Smooth muscle cell (in vitro differentiated cells): ENCODE data around the gene STX8. TPM values are rescaled to one million over a fixed set of nuclear protein-coding genes. Genes with fewer than 3 reads are reported as not detected.

ENCODE experiments used
- DNase-seq: peaks from one replicate; lab custom pipeline; 2025; ENCODE audit not compliant: unreplicated experiment; lab: John Stamatoyannopoulos, UW
- H2AFZ ChIP-seq: fragments of 200-600 bp; sonication (generic); 2 replicates; pipeline ENCODE4 v1.6.0; 2016; ENCODE audit warnings: antibody characterized with exemption, low read depth, mild to moderate bottlenecking
- H3F3A ChIP-seq: fragments of 200-600 bp; sonication (generic); 2 replicates; pipeline ENCODE4 v1.6.0; 2017; ENCODE audit warnings: antibody characterized with exemption, low read depth
- H3K27ac ChIP-seq: fragments of 200-600 bp; sonication (generic); 2 replicates; pipeline ENCODE4 v1.5.1; 2016; ENCODE audit warnings: low read depth, mild to moderate bottlenecking
- H3K27me3 ChIP-seq: fragments of 200-600 bp; sonication (generic); 2 replicates; pipeline ENCODE4 v1.6.1; 2016; ENCODE audit warnings: low read depth, mild to moderate bottlenecking
- H3K36me3 ChIP-seq: fragments of 200-600 bp; sonication (generic); 2 replicates; pipeline ENCODE4 v1.5.1; 2016; ENCODE audit warnings: low read depth
- H3K4me1 ChIP-seq: fragments of 200-600 bp; sonication (generic); 2 replicates; pipeline ENCODE4 v1.5.1; 2016; ENCODE audit warnings: low read depth
- H3K4me2 ChIP-seq: fragments of 200-600 bp; sonication (generic); 2 replicates; pipeline ENCODE4 v1.6.0; 2016; ENCODE audit warnings: mild to moderate bottlenecking
- H3K4me3 ChIP-seq: fragments of 200-600 bp; sonication (generic); 2 replicates; pipeline ENCODE4 v1.5.1; 2016; ENCODE audit warnings: mild to moderate bottlenecking
- H3K79me2 ChIP-seq: fragments of 200-600 bp; sonication (generic); 2 replicates; pipeline ENCODE4 v1.6.0; 2016; ENCODE audit warnings: low read depth, mild to moderate bottlenecking
- H3K9ac ChIP-seq: fragments of 200-600 bp; sonication (generic); 2 replicates; pipeline ENCODE4 v1.6.0; 2016; ENCODE audit warnings: low read depth
- H3K9me3 ChIP-seq: fragments of 200-600 bp; sonication (generic); replicated peaks from 2 replicates; pipeline ENCODE4 v1.5.1; 2016; ENCODE audit warnings: low read depth
- H4K20me1 ChIP-seq: fragments of 200-600 bp; sonication (generic); 2 replicates; pipeline ENCODE4 v1.6.0; 2016; ENCODE audit warnings: low read depth
- WGBS: methylation state at CpG from one replicate; pipeline ENCODE4 v1.1.7; 2016; ENCODE audit warnings: low lambda C conversion rate; 5-methylcytosine and 5-hydroxymethylcytosine counted together
- polyA plus RNA-seq: library from polyadenylated mRNA; unstranded; fragments of >200 nt; fragmentation: Nextera tagmentation; extraction: Ambion mirVana; gene quantifications from 2 replicates; pipeline ENCODE4 v1.2.1, GENCODE V29; 2016
- total RNA-seq: library from RNA; depleted of rRNA; stranded (reverse); fragments of >200 nt; gene quantifications from 2 replicates; pipeline ENCODE4 v1.2.3, GENCODE V29; 2014
- TF ChIP-seq, protein P1 (sequence below): fragments of 200-600 bp; sonication (generic); IDR thresholded peaks from 2 replicates; pipeline ENCODE4 v1.5.1; 2017; ENCODE audit warnings: borderline replicate concordance, mild to moderate bottlenecking, antibody characterized with exemption; ENCODE audit not compliant: insufficient read depth, poor library complexity, severe bottlenecking

The STX8 gene
- total and polyA plus RNA-seq, 2 experiments from 2014 or later, result 63.8 to 88.5 TPM

DNA sequence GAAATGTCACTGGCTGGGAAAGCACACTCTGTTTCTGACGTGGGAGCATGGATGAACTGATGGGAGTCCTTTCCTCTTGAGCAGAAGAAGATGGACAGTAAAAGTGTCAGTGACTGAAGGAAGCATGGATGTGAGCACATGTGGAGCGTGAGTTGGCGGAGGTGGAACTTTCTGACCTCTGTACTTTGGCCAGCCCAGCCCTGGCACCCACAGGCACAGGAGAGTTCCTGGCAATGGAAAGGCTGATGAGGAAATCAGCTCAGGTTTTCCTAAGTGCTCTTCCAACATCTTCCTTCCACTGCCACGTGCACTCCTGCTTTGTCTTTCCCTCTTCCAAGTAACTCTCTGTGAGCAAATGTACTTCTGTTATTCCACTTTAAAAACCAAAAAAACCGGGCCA lies 277.5 kb downstream of the STX8 start:
- Histone ChIP-seq H3K9me3 (no peaks in the 10 kb centered on the region), H3K9ac (no peak overlapping the region), H3K79me2 (no peaks in the 10 kb centered on the region), H3K4me2 (no peak overlapping the region), H3K4me1 (no peaks in the 10 kb centered on the region), H2AFZ (no peak overlapping the region), H3K36me3 (no peaks in the 10 kb centered on the region), H3K27ac (no peak overlapping the region), H3F3A (peaks cover under 1% of the 10 kb centered on the region), H3K4me3 (no peak overlapping the region), H4K20me1 (no peaks in the 10 kb centered on the region), H3K27me3 (no peaks in the 10 kb centered on the region)
- 91% methylated on average over 5 of the region's 5 CpGs for WGBS
- no peak for DNase-seq
- TF ChIP-seq, protein P1, sequence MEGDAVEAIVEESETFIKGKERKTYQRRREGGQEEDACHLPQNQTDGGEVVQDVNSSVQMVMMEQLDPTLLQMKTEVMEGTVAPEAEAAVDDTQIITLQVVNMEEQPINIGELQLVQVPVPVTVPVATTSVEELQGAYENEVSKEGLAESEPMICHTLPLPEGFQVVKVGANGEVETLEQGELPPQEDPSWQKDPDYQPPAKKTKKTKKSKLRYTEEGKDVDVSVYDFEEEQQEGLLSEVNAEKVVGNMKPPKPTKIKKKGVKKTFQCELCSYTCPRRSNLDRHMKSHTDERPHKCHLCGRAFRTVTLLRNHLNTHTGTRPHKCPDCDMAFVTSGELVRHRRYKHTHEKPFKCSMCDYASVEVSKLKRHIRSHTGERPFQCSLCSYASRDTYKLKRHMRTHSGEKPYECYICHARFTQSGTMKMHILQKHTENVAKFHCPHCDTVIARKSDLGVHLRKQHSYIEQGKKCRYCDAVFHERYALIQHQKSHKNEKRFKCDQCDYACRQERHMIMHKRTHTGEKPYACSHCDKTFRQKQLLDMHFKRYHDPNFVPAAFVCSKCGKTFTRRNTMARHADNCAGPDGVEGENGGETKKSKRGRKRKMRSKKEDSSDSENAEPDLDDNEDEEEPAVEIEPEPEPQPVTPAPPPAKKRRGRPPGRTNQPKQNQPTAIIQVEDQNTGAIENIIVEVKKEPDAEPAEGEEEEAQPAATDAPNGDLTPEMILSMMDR, result no peak

DNA sequence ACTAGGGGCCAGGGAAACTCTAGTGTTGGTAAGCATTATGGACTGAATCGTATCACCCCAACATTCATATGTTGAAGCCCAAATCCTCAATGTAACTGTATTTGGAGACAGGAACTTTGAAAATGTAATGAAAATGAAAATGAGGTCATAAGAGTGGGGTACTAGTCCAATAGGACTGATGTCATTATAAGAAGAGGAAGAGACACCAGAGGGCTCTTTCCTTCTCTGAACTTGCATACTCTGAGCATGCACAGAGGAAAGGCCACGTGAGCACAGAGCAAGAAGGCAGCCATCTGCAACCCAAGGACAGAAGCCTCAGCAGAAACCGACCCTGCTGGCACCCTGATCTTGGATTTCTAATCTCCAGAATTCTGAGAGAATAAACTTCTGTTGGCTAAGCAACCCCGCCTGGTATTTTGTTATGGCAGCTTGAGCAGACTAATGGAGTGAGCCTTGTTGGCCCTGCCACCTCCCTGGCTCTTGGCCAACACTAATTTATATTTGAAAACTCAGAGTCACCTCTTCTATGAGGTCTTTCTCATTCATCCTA lies 280.9 kb downstream of the STX8 start:
- TF ChIP-seq, protein P1, result no peak

GRCh38 chr17:9292561-9292941 lies 283.1 kb downstream of the STX8 start:
- no peak for DNase-seq
- no peaks in the 10 kb centered on the region for H3K27me3 ChIP-seq

More for the DNA sequence above, 280.9 kb downstream of the STX8 start:
- Histone ChIP-seq H3K9me3 (no peaks in the 10 kb centered on the region), H3K4me3 (no peak overlapping the region), H2AFZ (no peak overlapping the region), H3K27me3 (no peaks in the 10 kb centered on the region), H3K4me2 (no peak overlapping the region), H3F3A (peaks cover 3% of the 10 kb centered on the region), H3K9ac (no peak overlapping the region), H3K4me1 (no peaks in the 10 kb centered on the region), H4K20me1 (no peaks in the 10 kb centered on the region), H3K27ac (no peak overlapping the region), H3K36me3 (no peaks in the 10 kb centered on the region), H3K79me2 (no peaks in the 10 kb centered on the region)
- DNase-seq, result no peak
- 94% methylated on average over 4 of the region's 4 CpGs for WGBS

More at GRCh38 chr17:9292561-9292941, 283.1 kb downstream of the STX8 start:
- Histone ChIP-seq H3F3A (peaks cover 3% of the 10 kb centered on the region), H3K27ac (no peak overlapping the region), H3K9me3 (no peaks in the 10 kb centered on the region), H3K79me2 (no peaks in the 10 kb centered on the region), H3K36me3 (no peaks in the 10 kb centered on the region), H3K9ac (no peak overlapping the region), H3K4me1 (no peaks in the 10 kb centered on the region), H4K20me1 (no peaks in the 10 kb centered on the region), H3K4me3 (no peak overlapping the region), H3K4me2 (no peak overlapping the region), H2AFZ (no peak overlapping the region)
- 88% methylated on average over 2 of the region's 2 CpGs for WGBS
- TF ChIP-seq, protein P1, result no peak
